GM19468 (cell line): ENCODE data around the gene ALG9.

Experiments used
- ATAC-seq: cut with Tn5 transposase; IDR thresholded peaks from one replicate; pipeline ENCODE4 v1.9.1; 2021; ENCODE audit warnings: mild to moderate bottlenecking, moderate library complexity, moderate number of reproducible peaks; ENCODE audit not compliant: unreplicated experiment; ENCODE audit errors: extremely low read depth

The ALG9 gene

DNA sequence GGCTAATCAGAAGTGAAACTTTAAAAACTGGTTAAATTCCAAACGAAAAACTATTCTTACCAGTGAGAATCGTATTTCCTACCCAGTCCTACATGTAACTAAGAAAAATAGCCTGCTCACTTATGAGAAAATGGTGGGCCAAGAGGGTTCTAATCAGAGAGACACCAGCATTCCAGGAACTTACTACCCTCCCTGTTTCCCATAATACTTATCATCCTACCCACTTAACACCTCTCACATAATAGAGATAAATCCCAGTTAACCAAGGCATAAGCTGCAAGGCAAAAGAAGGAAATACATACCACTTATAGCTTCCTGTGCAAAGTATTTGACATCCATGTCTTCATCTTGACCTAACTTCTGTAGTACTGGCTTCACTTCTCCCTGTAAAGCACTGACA lies 129.6 kb downstream of the ALG9 start:
- no peak for ATAC-seq

DNA sequence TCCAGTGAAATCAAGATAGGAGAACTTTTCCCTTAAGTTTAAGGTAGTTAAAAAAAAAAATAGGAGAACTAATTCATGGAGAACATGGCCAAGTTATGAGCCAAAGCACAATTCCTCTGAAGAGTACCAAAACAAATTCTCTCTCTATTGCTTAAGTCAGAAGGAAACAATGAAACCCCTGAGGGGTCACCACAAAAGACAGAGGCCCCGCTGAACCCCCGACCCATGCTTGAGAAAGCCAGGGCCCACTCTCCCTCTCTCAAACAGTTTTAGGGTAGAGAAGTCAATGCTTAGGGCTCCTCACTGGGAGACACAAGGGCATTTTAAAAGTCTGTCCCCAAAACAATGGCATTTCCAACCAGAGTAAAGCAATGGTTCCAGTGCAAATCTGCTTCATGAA lies 132.1 kb downstream of the ALG9 start:
- no peak for ATAC-seq

DNA sequence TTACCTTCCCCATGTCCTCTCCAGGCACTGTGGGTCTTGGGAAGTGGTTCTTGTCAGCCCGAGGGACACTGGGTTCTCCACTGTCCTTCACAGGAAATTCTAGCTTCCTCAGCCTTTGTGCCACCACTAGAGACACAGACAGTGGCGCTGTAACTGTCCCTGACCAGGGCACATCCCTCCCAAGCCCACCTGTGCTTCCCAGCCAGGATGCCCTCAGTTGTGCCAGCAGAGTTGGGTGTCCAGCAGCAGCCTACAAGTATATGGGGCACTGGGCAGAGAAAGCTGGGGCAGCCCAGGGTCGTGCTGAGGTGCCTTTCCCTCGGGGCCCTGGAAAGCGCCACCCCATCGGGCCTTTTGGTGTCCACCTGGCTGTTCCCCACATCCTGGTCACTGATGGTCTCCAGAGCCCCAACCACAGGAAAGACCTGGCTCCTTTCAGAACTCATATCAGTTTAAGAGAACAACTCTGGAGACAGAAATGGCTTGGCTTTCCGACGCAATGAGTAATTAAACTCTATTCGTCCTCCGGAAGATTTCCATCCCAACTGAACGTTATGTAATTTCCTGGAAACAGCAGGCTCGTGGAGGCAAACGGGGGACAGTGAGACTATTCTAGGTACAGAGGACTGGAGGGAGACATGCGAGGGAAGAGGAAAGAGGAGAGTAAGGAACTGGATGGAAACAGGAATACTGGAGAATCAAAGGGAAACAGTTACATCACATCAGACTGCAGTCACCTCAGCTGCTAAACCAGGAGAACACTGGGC lies 133.8 kb downstream of the ALG9 start:
- ATAC-seq: no peak

GRCh38 chr11:111736621-111737443 lies 134.5 kb downstream of the ALG9 start:
- ATAC-seq: no peak
